Activated CD4-positive, alpha-beta T cell treated with anti-CD3 and anti-CD28 coated beads, Interleukin-2, amount 10 ng/mL, durations not matched to agents 7 days and 5 days (primary cell): Measurements from ENCODE around the gene RAPH1. TPM values are rescaled to one million over a fixed set of nuclear protein-coding genes. Genes with fewer than 3 reads are reported as not detected.
"Not testable (repeated sequence)": the region's sequence is repeated elsewhere in the genome, so short reads cannot be mapped to it uniquely, and the experiment has no call there.

Source experiments
- CTCF ChIA-PET: fragments of 350-600 bp; sonication (Branson Sonifier 250); formaldehyde crosslinking; loops from one replicate; lab custom pipeline; 2021; ENCODE audit warnings: antibody characterized with exemption; lab: Charles Lee
- POLR2A ChIA-PET: fragments of 350-600 bp; sonication (Branson Sonifier 250); formaldehyde crosslinking; loops from one replicate; lab custom pipeline; 2021; ENCODE audit warnings: antibody characterized with exemption; lab: Charles Lee
- DNase-seq: peaks from one replicate; pipeline ENCODE4 v3.0.0-alpha.2; 2020
- H3K27ac Mint-ChIP-seq: one replicate; pipeline ENCODE4 v1.8.0; 2021; ENCODE audit warnings: mild to moderate bottlenecking, moderate library complexity, mixed read lengths
- H3K27me3 Mint-ChIP-seq: one replicate; pipeline ENCODE4 v1.8.0; 2021; ENCODE audit warnings: mixed read lengths
- H3K36me3 Mint-ChIP-seq: one replicate; pipeline ENCODE4 v1.8.0; 2021; ENCODE audit warnings: low read depth, mixed read lengths
- H3K4me1 Mint-ChIP-seq: one replicate; pipeline ENCODE4 v1.8.0; 2021; ENCODE audit warnings: mixed read lengths
- H3K4me3 Mint-ChIP-seq: one replicate; pipeline ENCODE4 v1.8.0; 2021; ENCODE audit warnings: mild to moderate bottlenecking, moderate library complexity, mixed read lengths
- H3K9me3 Mint-ChIP-seq: one replicate; pipeline ENCODE4 v1.8.0; 2021; ENCODE audit warnings: mixed read lengths
- total RNA-seq, 2 experiments: library from RNA; stranded (reverse); gene quantifications; one replicate each; pipeline ENCODE4 v1.2.3, GENCODE V29; 2021

RAPH1 gene
- total RNA-seq, 2 experiments from 2014 or later: 1.7 to 2.1 TPM

- Mint-ChIP-seq H3K27ac (no peak overlapping the region), H3K36me3 (peaks cover 13% of the 10 kb centered on the region), H3K4me1 (no peaks in the 10 kb centered on the region), H3K4me3 (no peak overlapping the region), H3K9me3 (no peaks in the 10 kb centered on the region), H3K27me3 (no peaks in the 10 kb centered on the region)
- DNase-seq: no peak
- CTCF ChIA-PET: no interaction called here
- POLR2A ChIA-PET: no interaction called here
These were observed 122.4 kb downstream of the RAPH1 start for GRCh38 chr2:203412546-203413331.

GRCh38 chr2:203407496-203407895, 127.6 kb downstream of the RAPH1 start:
- Mint-ChIP-seq H3K27me3 (no peaks in the 10 kb centered on the region), H3K4me1 (no peaks in the 10 kb centered on the region), H3K9me3 (no peaks in the 10 kb centered on the region), H3K27ac (no peak overlapping the region), H3K4me3 (no peak overlapping the region), H3K36me3 (peaks cover 9% of the 10 kb centered on the region)
- DNase-seq: no peak
- POLR2A ChIA-PET: no interaction called here
- CTCF ChIA-PET: interaction anchor here (0.5 to 1.0 kb wide), 3 partner anchors 12 to 607 kb away, joined by 3 to 6 read pairs (median 4); no protein-coding TSS in a partner anchor

- Mint-ChIP-seq H3K27me3 (no peaks in the 10 kb centered on the region), H3K36me3 (peaks cover 10% of the 10 kb centered on the region), H3K9me3 (no peaks in the 10 kb centered on the region), H3K4me3 (no peak overlapping the region), H3K27ac (no peak overlapping the region), H3K4me1 (peaks cover 3% of the 10 kb centered on the region)
- CTCF ChIA-PET: interaction anchor here (0.6 to 1.7 kb wide), 2 partner anchors 10 to 45 kb away, joined by 3 read pairs; no protein-coding TSS in a partner anchor
- DNase-seq: no peak
- POLR2A ChIA-PET: no interaction called here
These were observed 130.1 kb downstream of the RAPH1 start for GRCh38 chr2:203404996-203405395.

- Mint-ChIP-seq H3K4me3 (no peak overlapping the region), H3K9me3 (peaks cover 7% of the 10 kb centered on the region), H3K27me3 (no peaks in the 10 kb centered on the region), H3K4me1 (peaks cover 3% of the 10 kb centered on the region), H3K27ac (no peak overlapping the region), H3K36me3 (peaks cover 15% of the 10 kb centered on the region)
- ChIA-PET CTCF (interaction anchor here (0.6 to 1.9 kb wide), 2 partner anchors 9 to 235 kb away, joined by 3 to 4 read pairs; no protein-coding TSS in a partner anchor), POLR2A (no interaction called here)
- no peak for DNase-seq
These were observed 134.1 kb downstream of the RAPH1 start for GRCh38 chr2:203400805-203401585.

GRCh38 chr2:203399031-203399430, 136.1 kb downstream of the RAPH1 start:
- H3K27me3 Mint-ChIP-seq: no peaks in the 10 kb centered on the region
- H3K9me3 Mint-ChIP-seq: peaks cover 7% of the 10 kb centered on the region
- peaks cover 15% of the 10 kb centered on the region for H3K36me3 Mint-ChIP-seq
- DNase-seq: no peak
- H3K4me1 Mint-ChIP-seq: peaks cover 3% of the 10 kb centered on the region
- ChIA-PET CTCF (no interaction called here), POLR2A (no interaction called here)
- no peak overlapping the region for H3K27ac Mint-ChIP-seq
- H3K4me3 Mint-ChIP-seq: no peak overlapping the region

- POLR2A ChIA-PET: no interaction called here
- H3K4me3 Mint-ChIP-seq: no peak overlapping the region
- H3K27me3 Mint-ChIP-seq: no peaks in the 10 kb centered on the region
- peaks cover 7% of the 10 kb centered on the region for H3K9me3 Mint-ChIP-seq
- CTCF ChIA-PET: no interaction called here
- peaks cover 19% of the 10 kb centered on the region for H3K36me3 Mint-ChIP-seq
- peaks cover 12% of the 10 kb centered on the region for H3K4me1 Mint-ChIP-seq
- no peak overlapping the region for H3K27ac Mint-ChIP-seq
- no peak for DNase-seq
These were observed 138.4 kb downstream of the RAPH1 start for GRCh38 chr2:203396667-203397066.

- Mint-ChIP-seq H3K27ac (no peak overlapping the region), H3K36me3 (peaks cover 16% of the 10 kb centered on the region), H3K9me3 (peaks cover 7% of the 10 kb centered on the region), H3K4me3 (no peak overlapping the region), H3K27me3 (no peaks in the 10 kb centered on the region), H3K4me1 (peaks cover 9% of the 10 kb centered on the region)
- ChIA-PET CTCF (interaction anchor here (0.7 to 1.4 kb wide), 2 partner anchors 12 to 25 kb away, joined by 3 to 4 read pairs; no protein-coding TSS in a partner anchor), POLR2A (no interaction called here)
- DNase-seq: no peak
These were observed 139.2 kb downstream of the RAPH1 start for GRCh38 chr2:203395858-203396257.

- peaks cover 16% of the 10 kb centered on the region for H3K36me3 Mint-ChIP-seq
- H3K27me3 Mint-ChIP-seq: no peaks in the 10 kb centered on the region
- H3K4me3 Mint-ChIP-seq: no peak overlapping the region
- peaks cover 7% of the 10 kb centered on the region for H3K9me3 Mint-ChIP-seq
- H3K4me1 Mint-ChIP-seq: peaks cover 9% of the 10 kb centered on the region
- no peak overlapping the region for H3K27ac Mint-ChIP-seq
- no peak for DNase-seq
- ChIA-PET POLR2A (no interaction called here), CTCF (interaction anchor here (0.6 to 1.4 kb wide), 2 partner anchors 24 to 58 kb away, joined by 3 read pairs; no protein-coding TSS in a partner anchor)
These were observed 140.4 kb downstream of the RAPH1 start for GRCh38 chr2:203394519-203395227.

- H3K9me3 Mint-ChIP-seq, DNase-seq, POLR2A ChIA-PET, H3K36me3 Mint-ChIP-seq, H3K27me3 Mint-ChIP-seq, H3K4me3 Mint-ChIP-seq, CTCF ChIA-PET, H3K27ac Mint-ChIP-seq, H3K4me1 Mint-ChIP-seq: not testable (repeated sequence)
These were observed 146.9 kb downstream of the RAPH1 start for GRCh38 chr2:203388153-203388552.

- DNase-seq: no peak
- Mint-ChIP-seq H3K36me3 (no peaks in the 10 kb centered on the region), H3K27ac (no peak overlapping the region), H3K4me3 (no peak overlapping the region), H3K27me3 (no peaks in the 10 kb centered on the region), H3K4me1 (no peaks in the 10 kb centered on the region), H3K9me3 (no peaks in the 10 kb centered on the region)
- POLR2A ChIA-PET: no interaction called here
- CTCF ChIA-PET: no interaction called here
These were observed 152.1 kb downstream of the RAPH1 start for GRCh38 chr2:203383038-203383437.

GRCh38 chr2:203379156-203379555, 155.9 kb downstream of the RAPH1 start:
- Mint-ChIP-seq H3K27ac (no peak overlapping the region), H3K4me3 (no peak overlapping the region), H3K9me3 (no peaks in the 10 kb centered on the region), H3K27me3 (no peaks in the 10 kb centered on the region), H3K36me3 (no peaks in the 10 kb centered on the region), H3K4me1 (no peaks in the 10 kb centered on the region)
- no peak for DNase-seq
- ChIA-PET POLR2A (no interaction called here), CTCF (no interaction called here)

GRCh38 chr2:203376173-203376572, 158.9 kb downstream of the RAPH1 start:
- DNase-seq: no peak
- POLR2A ChIA-PET: no interaction called here
- Mint-ChIP-seq H3K27me3 (no peaks in the 10 kb centered on the region), H3K4me3 (no peak overlapping the region), H3K9me3 (no peaks in the 10 kb centered on the region), H3K4me1 (no peaks in the 10 kb centered on the region), H3K27ac (no peak overlapping the region), H3K36me3 (no peaks in the 10 kb centered on the region)
- CTCF ChIA-PET: interaction anchor here (0.5 kb wide), 1 partner anchor 200 kb away, joined by 3 read pairs; no protein-coding TSS in a partner anchor
